ENCODE data around the gene UAP1. TPM values are rescaled to one million over a fixed set of nuclear protein-coding genes. Genes with fewer than 3 reads are reported as not detected.
A peak's percentile ranks its signal among the peaks of the same experiment; 100 is the strongest.

UAP1 gene
- polyA plus RNA-seq, 1 donor, result 63.2 TPM

DNA sequence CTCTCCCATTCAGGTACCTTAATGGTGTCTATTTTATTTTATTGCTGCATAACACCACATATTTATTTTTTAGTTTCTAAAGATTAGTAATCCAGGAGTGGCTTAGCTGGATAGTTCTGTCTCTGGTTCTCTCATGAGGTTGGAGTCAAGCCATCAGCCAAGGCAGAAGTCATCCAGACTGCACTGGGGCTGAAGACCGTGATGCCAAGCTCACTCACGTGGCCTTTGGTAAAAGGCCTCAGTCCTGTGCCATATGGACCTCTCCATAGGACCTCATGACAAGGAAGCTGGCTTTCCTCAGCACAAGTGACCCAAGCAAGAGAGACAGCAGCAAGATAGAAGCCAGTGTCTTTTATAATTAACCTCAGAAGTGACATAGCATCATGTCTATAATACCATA lies 47.8 kb downstream of the UAP1 start:
- no peak for DNase-seq
- H3K36me3 ChIP-seq (ENCODE audit: control insufficient read depth, insufficient read depth, low read length), result no peaks in the 10 kb centered on the region
- H3K27ac ChIP-seq (ENCODE audit: low read length), result no peak overlapping the region
- WGBS (ENCODE audit: insufficient coverage, low lambda C conversion rate), result no CpG with 5 or more reads among the region's 2 CpGs
- peaks cover 3% of the 10 kb centered on the region for H3K4me1 ChIP-seq (ENCODE audit: control insufficient read depth, insufficient read depth, low read length)
- H3K9me3 ChIP-seq (ENCODE audit: control insufficient read depth, low read depth, low read length), result no peaks in the 10 kb centered on the region
- no peaks in the 10 kb centered on the region for H3K27me3 ChIP-seq (ENCODE audit: control insufficient read depth, insufficient read depth, low read length)
- H3K4me3 ChIP-seq (ENCODE audit: low read length), result no peak overlapping the region

DNA sequence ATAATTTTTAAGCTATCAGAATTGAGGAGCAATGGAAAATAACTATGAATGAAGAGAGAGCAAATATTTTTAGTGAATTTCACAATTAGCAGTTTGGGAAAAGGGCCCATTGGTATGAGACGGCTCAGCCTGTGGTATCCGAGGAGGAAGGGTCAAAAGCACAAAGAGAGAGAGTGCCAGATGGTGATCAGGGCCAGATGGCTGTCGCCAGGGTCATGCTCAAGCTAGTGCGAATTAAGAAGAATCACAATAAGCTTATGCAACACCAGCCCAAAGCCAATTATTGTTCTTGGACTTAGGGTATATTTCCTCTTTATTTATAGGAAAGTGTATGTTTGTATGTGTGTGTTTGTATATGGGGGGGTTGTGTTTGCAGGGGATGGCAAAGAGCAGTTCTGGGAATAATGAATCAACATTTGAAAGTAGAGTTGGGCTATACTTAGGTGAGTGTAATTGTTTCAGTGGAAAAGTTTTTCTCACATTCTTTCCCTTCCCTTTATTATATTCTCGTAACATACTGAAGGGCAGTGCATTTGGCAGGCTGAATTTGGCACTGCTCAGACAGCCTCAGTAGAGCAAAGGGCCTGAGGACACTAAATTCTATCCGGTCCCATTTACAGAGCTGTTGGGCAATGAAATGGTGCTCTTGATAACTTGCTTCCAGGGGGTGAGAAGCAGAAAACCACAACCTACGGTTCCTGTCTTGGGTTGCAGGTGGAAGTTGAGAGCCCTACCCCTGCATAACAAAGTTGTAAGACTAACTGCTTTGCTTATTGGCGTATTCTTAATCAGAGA lies 51.3 kb downstream of the UAP1 start:
- no peak for DNase-seq
- Histone ChIP-seq H3K27ac (ENCODE audit: low read length) (no peak overlapping the region), H3K9me3 (ENCODE audit: control insufficient read depth, low read depth, low read length) (peaks cover 6% of the 10 kb centered on the region), H3K36me3 (ENCODE audit: control insufficient read depth, insufficient read depth, low read length) (no peaks in the 10 kb centered on the region), H3K4me1 (ENCODE audit: control insufficient read depth, insufficient read depth, low read length) (peaks cover 3% of the 10 kb centered on the region), H3K4me3 (ENCODE audit: low read length) (no peak overlapping the region), H3K27me3 (ENCODE audit: control insufficient read depth, insufficient read depth, low read length) (no peaks in the 10 kb centered on the region)
- no CpG with 5 or more reads among the region's 8 CpGs for WGBS (ENCODE audit: insufficient coverage, low lambda C conversion rate)

DNA sequence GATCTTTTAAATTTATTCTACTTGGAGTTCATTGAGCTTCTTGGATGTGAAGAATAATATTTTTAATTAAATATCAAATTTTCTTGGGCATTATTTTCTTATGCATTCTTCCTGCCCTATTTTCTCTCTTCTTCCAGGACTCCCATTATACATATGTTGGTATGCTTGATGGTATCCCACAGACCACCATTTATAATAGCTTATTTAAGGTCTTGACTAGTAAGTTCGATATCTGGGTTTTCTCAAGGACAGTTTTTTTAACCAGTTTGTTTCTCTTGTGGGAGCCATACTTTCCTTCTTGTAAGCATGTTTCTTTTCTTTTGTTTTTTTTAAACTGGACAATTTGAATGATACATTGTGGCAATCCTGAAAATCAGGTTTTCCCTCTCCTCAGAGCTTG lies 55.3 kb downstream of the UAP1 start:
- peaks cover 6% of the 10 kb centered on the region for H3K9me3 ChIP-seq (ENCODE audit: control insufficient read depth, low read depth, low read length)
- no peak overlapping the region for H3K27ac ChIP-seq (ENCODE audit: low read length)
- no peak for DNase-seq
- H3K27me3 ChIP-seq (ENCODE audit: control insufficient read depth, insufficient read depth, low read length), result no peaks in the 10 kb centered on the region
- H3K36me3 ChIP-seq (ENCODE audit: control insufficient read depth, insufficient read depth, low read length), result no peaks in the 10 kb centered on the region
- peaks cover 3% of the 10 kb centered on the region for H3K4me1 ChIP-seq (ENCODE audit: control insufficient read depth, insufficient read depth, low read length)
- H3K4me3 ChIP-seq (ENCODE audit: low read length), result no peak overlapping the region
- WGBS (ENCODE audit: insufficient coverage, low lambda C conversion rate), result no CpG with 5 or more reads among the region's 1 CpG

DNA sequence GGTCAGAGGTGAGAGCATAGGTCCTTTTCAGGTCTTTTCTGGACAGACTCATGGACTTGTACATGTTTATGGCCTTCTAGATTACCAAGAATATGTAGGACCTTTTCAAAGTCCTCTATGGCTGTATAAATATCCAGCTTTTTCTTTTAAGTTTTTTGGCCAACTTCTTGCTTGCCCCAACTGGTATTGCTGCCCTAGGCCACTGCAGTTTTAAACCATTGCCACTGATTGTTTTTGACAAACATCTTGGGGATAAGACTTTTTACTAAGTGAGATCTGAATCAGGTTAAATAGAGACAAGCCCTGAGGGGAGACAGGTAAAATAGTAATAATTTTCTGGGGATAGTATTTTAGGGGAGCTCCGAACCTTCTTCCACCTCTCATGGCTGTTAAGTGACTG lies 56.0 kb downstream of the UAP1 start:
- no peak for DNase-seq
- Histone ChIP-seq H3K36me3 (ENCODE audit: control insufficient read depth, insufficient read depth, low read length) (no peaks in the 10 kb centered on the region), H3K9me3 (ENCODE audit: control insufficient read depth, low read depth, low read length) (peaks cover 6% of the 10 kb centered on the region), H3K4me1 (ENCODE audit: control insufficient read depth, insufficient read depth, low read length) (peaks cover 3% of the 10 kb centered on the region), H3K27me3 (ENCODE audit: control insufficient read depth, insufficient read depth, low read length) (no peaks in the 10 kb centered on the region), H3K27ac (ENCODE audit: low read length) (no peak overlapping the region), H3K4me3 (ENCODE audit: low read length) (no peak overlapping the region)
- 100% methylated on average over 1 of the region's 1 CpG for WGBS (ENCODE audit: insufficient coverage, low lambda C conversion rate)

DNA sequence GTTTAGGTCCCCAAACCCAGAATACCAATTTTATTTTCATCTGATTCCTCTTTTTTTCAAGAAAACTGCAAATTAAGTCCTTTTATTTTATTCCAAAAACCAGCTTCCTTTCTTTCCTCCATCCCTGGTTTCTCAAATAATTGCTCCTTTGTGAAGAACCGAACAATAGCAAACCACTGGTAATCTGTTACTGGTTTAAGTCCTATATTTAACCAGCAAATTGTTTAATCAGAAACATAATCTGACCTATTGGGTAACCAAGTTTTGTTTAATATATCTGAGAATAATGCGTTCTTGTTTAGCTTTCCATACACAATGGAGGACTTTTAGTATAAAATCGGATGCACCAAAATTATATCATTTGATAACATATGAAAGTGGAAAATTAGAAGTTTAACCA lies 57.6 kb downstream of the UAP1 start:
- no peaks in the 10 kb centered on the region for H3K27me3 ChIP-seq (ENCODE audit: control insufficient read depth, insufficient read depth, low read length)
- 87% methylated on average over 2 of the region's 3 CpGs for WGBS (ENCODE audit: insufficient coverage, low lambda C conversion rate)

DNA sequence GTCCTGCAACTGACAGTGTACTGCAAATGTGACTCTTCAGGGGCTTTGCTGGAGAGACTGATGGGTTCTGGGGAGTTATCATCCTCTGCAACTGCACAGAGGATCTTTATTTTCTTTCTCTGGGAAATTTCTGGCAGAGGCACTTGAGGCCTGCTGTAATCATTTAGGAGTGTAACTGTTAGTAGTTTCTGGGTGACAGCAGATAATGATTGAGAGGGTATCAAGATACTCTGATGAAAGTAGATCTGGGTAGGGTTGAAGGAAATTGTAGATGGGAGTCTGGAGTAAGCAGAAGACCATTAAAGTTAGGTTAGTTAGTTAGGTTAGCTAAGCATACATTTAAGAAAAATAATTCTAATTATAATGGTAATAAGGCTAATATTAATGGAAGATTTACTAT lies 59.7 kb downstream of the UAP1 start:
- Histone ChIP-seq H3K36me3 (ENCODE audit: control insufficient read depth, insufficient read depth, low read length) (no peaks in the 10 kb centered on the region), H3K9me3 (ENCODE audit: control insufficient read depth, low read depth, low read length) (peaks cover 3% of the 10 kb centered on the region), H3K27me3 (ENCODE audit: control insufficient read depth, insufficient read depth, low read length) (no peaks in the 10 kb centered on the region), H3K4me3 (ENCODE audit: low read length) (no peak overlapping the region), H3K4me1 (ENCODE audit: control insufficient read depth, insufficient read depth, low read length) (no peaks in the 10 kb centered on the region), H3K27ac (ENCODE audit: low read length) (no peak overlapping the region)
- no peak for DNase-seq

More for the DNA sequence above, 57.6 kb downstream of the UAP1 start:
- H3K4me3 ChIP-seq (ENCODE audit: low read length), result no peak overlapping the region
- peaks cover 6% of the 10 kb centered on the region for H3K9me3 ChIP-seq (ENCODE audit: control insufficient read depth, low read depth, low read length)
- H3K4me1 ChIP-seq (ENCODE audit: control insufficient read depth, insufficient read depth, low read length), result no peaks in the 10 kb centered on the region
- DNase-seq, result no peak
- H3K36me3 ChIP-seq (ENCODE audit: control insufficient read depth, insufficient read depth, low read length), result no peaks in the 10 kb centered on the region
- no peak overlapping the region for H3K27ac ChIP-seq (ENCODE audit: low read length)

DNA sequence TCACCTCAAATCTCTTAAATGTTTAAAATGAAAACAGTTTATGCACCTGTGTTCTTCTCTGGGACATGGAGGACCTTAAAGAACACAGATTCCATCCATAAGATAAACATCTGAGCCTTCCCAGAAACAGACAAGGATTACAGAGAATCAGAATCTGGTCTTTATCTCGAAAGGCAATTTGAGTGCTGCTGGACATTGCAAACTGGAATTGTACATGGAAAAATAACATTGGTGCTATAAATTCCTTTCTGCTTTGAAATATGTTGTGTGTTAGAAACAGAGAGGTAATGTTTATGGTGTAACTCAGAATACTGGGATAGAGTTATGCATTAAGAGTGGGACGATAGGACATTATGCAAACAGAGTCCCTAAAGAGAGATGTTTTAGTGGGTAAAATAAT lies 64.2 kb downstream of the UAP1 start:
- H3K36me3 ChIP-seq (ENCODE audit: control insufficient read depth, insufficient read depth, low read length), result no peaks in the 10 kb centered on the region
- DNase-seq, result peak in 1 of 2 donors; percentile 5
- WGBS (ENCODE audit: insufficient coverage, low lambda C conversion rate), result 50% methylated on average over 1 of the region's 2 CpGs
- no peaks in the 10 kb centered on the region for H3K9me3 ChIP-seq (ENCODE audit: control insufficient read depth, low read depth, low read length)
- H3K27me3 ChIP-seq (ENCODE audit: control insufficient read depth, insufficient read depth, low read length), result no peaks in the 10 kb centered on the region
- H3K4me1 ChIP-seq (ENCODE audit: control insufficient read depth, insufficient read depth, low read length), result no peaks in the 10 kb centered on the region
- H3K4me3 ChIP-seq (ENCODE audit: low read length), result no peak overlapping the region
- H3K27ac ChIP-seq (ENCODE audit: low read length), result no peak overlapping the region

DNA sequence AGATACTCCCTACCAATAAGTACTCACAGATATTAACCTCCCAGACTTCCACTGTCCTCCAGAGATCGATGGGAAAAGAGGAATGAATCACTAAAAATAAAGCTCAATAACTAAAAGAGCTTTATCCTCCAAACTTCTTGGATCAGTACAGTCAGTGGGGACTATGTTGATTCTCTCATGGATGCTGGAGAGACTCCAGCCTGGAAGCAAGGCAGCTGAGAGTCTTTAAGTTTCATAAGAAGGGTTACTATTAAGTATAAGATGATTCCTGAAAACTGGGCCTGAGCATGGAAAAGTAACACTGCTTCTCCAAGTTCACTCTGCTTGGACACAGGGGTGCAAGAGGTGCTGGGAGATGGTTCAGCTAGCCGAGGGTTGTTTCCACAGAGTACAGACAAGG lies 64.6 kb downstream of the UAP1 start:
- no CpG with 5 or more reads among the region's 2 CpGs for WGBS (ENCODE audit: insufficient coverage, low lambda C conversion rate)
- no peaks in the 10 kb centered on the region for H3K4me1 ChIP-seq (ENCODE audit: control insufficient read depth, insufficient read depth, low read length)
- no peaks in the 10 kb centered on the region for H3K27me3 ChIP-seq (ENCODE audit: control insufficient read depth, insufficient read depth, low read length)
- H3K4me3 ChIP-seq (ENCODE audit: low read length), result no peak overlapping the region
- DNase-seq, result peak in 1 of 2 donors; percentile 20
- H3K9me3 ChIP-seq (ENCODE audit: control insufficient read depth, low read depth, low read length), result no peaks in the 10 kb centered on the region
- H3K27ac ChIP-seq (ENCODE audit: low read length), result peak overlapping the region; percentile 0
- no peaks in the 10 kb centered on the region for H3K36me3 ChIP-seq (ENCODE audit: control insufficient read depth, insufficient read depth, low read length)

DNA sequence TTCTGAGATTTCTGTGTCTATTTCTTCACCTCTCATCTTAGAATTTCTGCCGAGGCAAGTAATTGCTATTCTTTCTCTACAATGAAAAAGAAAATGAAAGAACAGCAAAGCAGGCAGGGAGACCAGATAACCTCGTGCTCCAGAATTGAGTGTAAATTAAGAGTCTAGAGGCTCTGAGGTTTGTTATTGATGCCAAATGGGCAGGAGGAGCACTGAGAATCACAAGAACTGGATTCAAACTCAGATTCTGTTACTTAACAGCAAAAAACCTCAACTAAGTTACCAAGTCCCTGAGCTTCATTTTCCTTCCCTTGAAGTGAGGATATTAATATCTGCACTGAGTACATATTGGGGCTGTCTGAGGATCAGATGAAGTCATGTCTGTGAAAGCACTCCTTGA lies 65.2 kb downstream of the UAP1 start:
- Histone ChIP-seq H3K27me3 (ENCODE audit: control insufficient read depth, insufficient read depth, low read length) (no peaks in the 10 kb centered on the region), H3K9me3 (ENCODE audit: control insufficient read depth, low read depth, low read length) (no peaks in the 10 kb centered on the region), H3K4me1 (ENCODE audit: control insufficient read depth, insufficient read depth, low read length) (peaks cover 5% of the 10 kb centered on the region), H3K27ac (ENCODE audit: low read length) (peak overlapping the region; percentile 34), H3K36me3 (ENCODE audit: control insufficient read depth, insufficient read depth, low read length) (no peaks in the 10 kb centered on the region), H3K4me3 (ENCODE audit: low read length) (no peak overlapping the region)
- 71% methylated on average over 1 of the region's 2 CpGs for WGBS (ENCODE audit: insufficient coverage, low lambda C conversion rate)
- DNase-seq, result no peak

DNA sequence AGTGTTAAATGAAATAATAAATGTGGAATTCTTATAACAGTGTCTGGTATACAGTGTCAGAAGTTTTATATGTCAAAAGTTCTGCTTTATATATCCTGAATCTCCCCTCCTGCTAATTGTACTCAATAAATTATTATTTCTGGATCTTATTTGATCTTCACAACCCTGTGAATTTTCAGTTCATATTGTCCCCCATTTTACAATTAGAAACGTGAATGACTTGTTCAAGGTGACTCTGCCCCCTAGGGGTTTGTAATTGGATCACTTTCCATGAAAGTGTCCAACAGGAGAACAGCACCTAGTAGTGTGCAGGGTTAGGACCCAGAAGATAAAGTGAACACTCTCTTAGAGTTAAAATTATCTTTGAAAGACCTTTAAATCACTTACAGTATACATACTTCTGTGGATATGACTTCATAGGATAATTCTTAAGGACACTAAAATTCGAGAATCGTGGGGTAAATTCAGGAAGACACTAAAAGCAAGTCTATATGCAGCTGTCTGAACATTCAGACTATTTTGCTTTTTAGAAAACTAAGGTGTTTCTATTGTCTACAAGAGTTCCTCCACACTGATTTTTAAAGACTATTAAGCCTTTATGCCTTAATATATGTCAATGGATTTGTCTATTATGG lies 66.3 kb downstream of the UAP1 start:
- peak in 1 of 2 donors; percentile 8 for DNase-seq
- 83% methylated on average over 1 of the region's 3 CpGs for WGBS (ENCODE audit: insufficient coverage, low lambda C conversion rate)

More for the DNA sequence above, 66.3 kb downstream of the UAP1 start:
- Histone ChIP-seq H3K9me3 (ENCODE audit: control insufficient read depth, low read depth, low read length) (no peaks in the 10 kb centered on the region), H3K36me3 (ENCODE audit: control insufficient read depth, insufficient read depth, low read length) (no peaks in the 10 kb centered on the region), H3K4me1 (ENCODE audit: control insufficient read depth, insufficient read depth, low read length) (peaks cover 6% of the 10 kb centered on the region), H3K27me3 (ENCODE audit: control insufficient read depth, insufficient read depth, low read length) (no peaks in the 10 kb centered on the region), H3K4me3 (ENCODE audit: low read length) (no peak overlapping the region), H3K27ac (ENCODE audit: low read length) (no peak overlapping the region)

Data from large intestine (tissue), 3 donors.